Measurements from ENCODE around the gene C3orf62. TPM values are rescaled to one million over a fixed set of nuclear protein-coding genes. Genes with fewer than 3 reads are reported as not detected.
A peak's percentile ranks its signal among the peaks of the same experiment; 100 is the strongest.

C3orf62 gene
- total and polyA plus RNA-seq, 10 of the 15 experiments (the other 5 are each of a cell fraction or from before 2014, with no cell fraction given) = 2.7 to 7.5 (median 4.2) TPM

- no peak for TF ChIP-seq RFX5 (IDR thresholded peaks at IDR 0.05; ENCODE audit: low read depth, low read length)
- TF ChIP-seq SUZ12 (IDR thresholded peaks at IDR 0.05; ENCODE audit: unreplicated experiment) = no peak
- TF ChIP-seq CTCF (IDR thresholded peaks at IDR 0.05 in 2 of 3, conservative IDR thresholded peaks at IDR 0.05 in 1 of 3; ENCODE audit: control insufficient read depth in 2 of 3, extremely low read depth in 1 of 3, insufficient read depth in 1 of 3, low read depth in 3 of 3, low read length in 3 of 3) = peak; percentile 51 to 54 (median 52); a peak in 5 of 6 replicates
Measured at GRCh38 chr3:49295489-49296058, 18.5 kb upstream of the C3orf62 start (continued).

- over 99% methylated on average over 8 of the region's 8 CpGs for WGBS (ENCODE audit: insufficient coverage, insufficient replicate concordance, low lambda C conversion rate, missing lambda C conversion rate)
- ATAC-seq = no peak
- CTCF ChIA-PET = interaction anchor here (0.7 to 1.6 kb wide), 6 partner anchors 43 to 261 kb away, joined by 3 to 8 read pairs (median 4); no protein-coding TSS in a partner anchor
Measured at GRCh38 chr3:49294343-49294742, 17.3 kb upstream of the C3orf62 start.

More at GRCh38 chr3:49294343-49294742, 17.3 kb upstream of the C3orf62 start:
- Histone ChIP-seq H3K27me3 (replicated peaks in 1 of 2; ENCODE audit: control insufficient read depth in 2 of 2, insufficient read depth in 2 of 2, low read length in 1 of 2) (no peaks in the 10 kb centered on the region), H3K36me3 (ENCODE audit: control insufficient read depth in 2 of 2, insufficient read depth in 2 of 2, low read length in 1 of 2) (peaks cover 26 to 40% of the 10 kb centered on the region in 2 experiments), H3K4me2 (ENCODE audit: control insufficient read depth, insufficient read depth) (no peak overlapping the region), H3K9ac (ENCODE audit: control insufficient read depth, insufficient read depth, low read length) (no peak overlapping the region), H2AFZ (ENCODE audit: control insufficient read depth, low read depth, low read length) (no peak overlapping the region), H3K27ac (ENCODE audit: control insufficient read depth, insufficient read depth) (no peak overlapping the region), H3K4me3 (no peak overlapping the region), H3K4me1 (ENCODE audit: control insufficient read depth, insufficient read depth, low read length) (no peaks in the 10 kb centered on the region; the same call in 1 of the 2 replicates), H3K79me2 (ENCODE audit: control insufficient read depth, insufficient read depth, low read length) (no peaks in the 10 kb centered on the region), H3K9me3 (replicated peaks; ENCODE audit: control insufficient read depth, insufficient read depth, low read length) (no peaks in the 10 kb centered on the region), H4K20me1 (ENCODE audit: control insufficient read depth, insufficient read depth) (no peaks in the 10 kb centered on the region)
- no peak for TF ChIP-seq IRF5 (IDR thresholded peaks at IDR 0.05; ENCODE audit: borderline replicate concordance)
- TF ChIP-seq IKZF2 (IDR thresholded peaks at IDR 0.05) = no peak
- TF ChIP-seq SMAD1 (IDR thresholded peaks at IDR 0.05; ENCODE audit: low read depth, partially characterized antibody) = no peak
- TF ChIP-seq MYB (IDR thresholded peaks at IDR 0.05; ENCODE audit: borderline replicate concordance, low read depth, low read length) = no peak
- TF ChIP-seq IRF4 (IDR thresholded peaks at IDR 0.05; ENCODE audit: low read depth, low read length) = no peak
- TF ChIP-seq RB1 (IDR thresholded peaks at IDR 0.05; ENCODE audit: borderline replicate concordance) = no peak
- SMC1A ChIA-PET (ENCODE audit: uncharacterized antibody, unreplicated experiment) = interaction anchor here (1.0 to 2.0 kb wide), 2 partner anchors 9 to 155 kb away, joined by 3 to 6 read pairs; no protein-coding TSS in a partner anchor
- FAIRE-seq (no peak), DNase-seq (ENCODE audit: low read depth, low spot score) (no peak)
- POLR2A ChIA-PET = interaction anchor here (0.6 kb wide), 1 partner anchor 1948 kb away, joined by 4 read pairs; no protein-coding TSS in a partner anchor
- intact Hi-C loops (cut with micrococcal nuclease; ENCODE audit: unreplicated experiment) (no loop called here), in situ Hi-C loops (cut with MboI) (no loop called here)
- no TSS peak for BruUV-seq (replicated peaks)
- RAD21 ChIA-PET (ENCODE audit: unreplicated experiment) = interaction anchor here (0.7 kb wide), 1 partner anchor 9 kb away, joined by 3 read pairs; no protein-coding TSS in a partner anchor

All from GM12878 (cell line).